ENCODE measurements around the gene SPNS2. TPM values are rescaled to one million over a fixed set of nuclear protein-coding genes. Genes with fewer than 3 reads are reported as not detected.

The SPNS2 gene
- total RNA-seq, 2 donors from 2014 or later = 9.1 to 23.9 TPM

DNA sequence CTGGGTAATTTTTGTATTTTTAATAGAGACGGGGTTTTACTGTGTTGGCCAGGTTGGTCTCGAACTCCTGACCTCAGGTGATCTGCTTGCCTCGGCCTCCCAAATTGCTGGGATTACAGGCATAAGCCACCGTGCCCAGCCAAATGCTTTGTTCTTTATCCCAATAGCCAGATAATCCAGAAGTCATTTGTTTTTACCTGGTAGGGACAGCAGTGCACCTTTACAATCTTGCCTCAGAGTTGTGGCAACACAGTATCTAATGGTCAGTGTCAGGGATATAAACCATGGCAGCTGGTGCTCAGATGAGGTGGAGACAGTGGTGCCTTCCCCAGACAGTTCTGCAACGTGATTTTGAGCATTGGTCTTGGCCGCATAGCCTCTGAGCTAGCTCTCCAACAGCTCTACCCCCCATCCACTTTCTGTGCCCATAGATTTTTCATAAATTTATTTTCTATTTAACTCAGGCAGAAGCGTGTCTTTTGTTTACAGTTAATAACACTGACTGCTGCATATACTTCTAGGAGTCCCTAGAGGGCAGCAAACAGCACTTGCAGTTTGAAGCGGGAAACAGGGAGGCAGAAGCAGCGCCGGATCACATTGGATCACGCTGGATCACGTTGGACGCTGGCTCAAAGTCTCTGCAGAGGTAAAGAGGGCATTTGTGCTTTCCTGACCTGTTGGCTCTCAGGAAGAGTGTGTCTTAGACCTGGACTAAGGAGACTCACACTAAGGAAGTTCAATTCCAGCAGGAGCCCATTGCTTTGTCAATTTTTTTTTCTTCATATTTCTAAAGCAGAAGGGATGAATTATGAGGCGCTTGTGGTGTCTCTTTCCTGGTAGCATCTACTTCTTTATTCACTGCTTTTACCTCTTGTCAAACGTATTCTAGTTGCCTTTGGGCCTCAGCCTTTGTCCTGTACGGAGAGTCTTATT lies 66.8 kb downstream of the SPNS2 start:
- DNase-seq (ENCODE audit: low spot score) = no peak
- H3K4me3 ChIP-seq = no peak overlapping the region

DNA sequence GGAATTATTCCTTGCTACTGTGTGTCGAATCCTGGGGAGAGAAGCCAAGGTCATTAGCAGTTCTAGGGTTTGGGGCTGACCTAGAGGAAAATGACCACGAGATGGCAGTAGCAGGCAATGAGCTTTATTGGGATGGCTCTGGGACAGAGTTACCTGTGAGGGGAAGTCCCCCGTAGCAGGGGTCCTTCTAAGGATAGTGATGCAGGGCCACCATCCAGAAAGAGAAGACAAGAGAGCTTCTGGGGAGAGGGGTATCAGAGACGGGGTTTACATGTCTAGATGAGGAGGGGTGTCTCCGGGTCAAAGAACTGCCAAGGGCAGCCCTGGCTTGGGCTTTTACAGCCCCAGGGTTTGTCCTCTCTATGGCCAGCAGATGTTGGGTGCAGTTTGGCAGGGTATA lies 68.1 kb downstream of the SPNS2 start:
- Histone ChIP-seq H3K27ac (no peak overlapping the region), H3K9me3 (no peaks in the 10 kb centered on the region), H3K4me1 (ENCODE audit: control insufficient read depth in 1 of 2, low read depth in 2 of 2) (peaks cover 0 to 25% of the 10 kb centered on the region in 2 donors), H3K27me3 (replicated peaks; ENCODE audit: insufficient read depth) (no peaks in the 10 kb centered on the region), H3K36me3 (no peaks in the 10 kb centered on the region), H3K4me3 (no peak overlapping the region)
- DNase-seq (ENCODE audit: low spot score) = no peak
- no peak for ATAC-seq (ENCODE audit: insufficient number of reproducible peaks, low FRiP score, low read depth)
- TF ChIP-seq, protein P1, sequence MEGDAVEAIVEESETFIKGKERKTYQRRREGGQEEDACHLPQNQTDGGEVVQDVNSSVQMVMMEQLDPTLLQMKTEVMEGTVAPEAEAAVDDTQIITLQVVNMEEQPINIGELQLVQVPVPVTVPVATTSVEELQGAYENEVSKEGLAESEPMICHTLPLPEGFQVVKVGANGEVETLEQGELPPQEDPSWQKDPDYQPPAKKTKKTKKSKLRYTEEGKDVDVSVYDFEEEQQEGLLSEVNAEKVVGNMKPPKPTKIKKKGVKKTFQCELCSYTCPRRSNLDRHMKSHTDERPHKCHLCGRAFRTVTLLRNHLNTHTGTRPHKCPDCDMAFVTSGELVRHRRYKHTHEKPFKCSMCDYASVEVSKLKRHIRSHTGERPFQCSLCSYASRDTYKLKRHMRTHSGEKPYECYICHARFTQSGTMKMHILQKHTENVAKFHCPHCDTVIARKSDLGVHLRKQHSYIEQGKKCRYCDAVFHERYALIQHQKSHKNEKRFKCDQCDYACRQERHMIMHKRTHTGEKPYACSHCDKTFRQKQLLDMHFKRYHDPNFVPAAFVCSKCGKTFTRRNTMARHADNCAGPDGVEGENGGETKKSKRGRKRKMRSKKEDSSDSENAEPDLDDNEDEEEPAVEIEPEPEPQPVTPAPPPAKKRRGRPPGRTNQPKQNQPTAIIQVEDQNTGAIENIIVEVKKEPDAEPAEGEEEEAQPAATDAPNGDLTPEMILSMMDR (IDR thresholded peaks at IDR 0.05) = peak; percentile 54

More for the DNA sequence above, 66.8 kb downstream of the SPNS2 start:
- ATAC-seq (ENCODE audit: insufficient number of reproducible peaks, low FRiP score, low read depth) = no peak
- TF ChIP-seq, protein P1 (IDR thresholded peaks at IDR 0.05) = peak; percentile 67
- Histone ChIP-seq H3K27ac (no peak overlapping the region), H3K9me3 (no peaks in the 10 kb centered on the region), H3K4me1 (ENCODE audit: control insufficient read depth in 1 of 2, low read depth in 2 of 2) (peaks cover 0 to 38% of the 10 kb centered on the region in 2 donors), H3K36me3 (no peaks in the 10 kb centered on the region), H3K27me3 (replicated peaks; ENCODE audit: insufficient read depth) (no peaks in the 10 kb centered on the region)

DNA sequence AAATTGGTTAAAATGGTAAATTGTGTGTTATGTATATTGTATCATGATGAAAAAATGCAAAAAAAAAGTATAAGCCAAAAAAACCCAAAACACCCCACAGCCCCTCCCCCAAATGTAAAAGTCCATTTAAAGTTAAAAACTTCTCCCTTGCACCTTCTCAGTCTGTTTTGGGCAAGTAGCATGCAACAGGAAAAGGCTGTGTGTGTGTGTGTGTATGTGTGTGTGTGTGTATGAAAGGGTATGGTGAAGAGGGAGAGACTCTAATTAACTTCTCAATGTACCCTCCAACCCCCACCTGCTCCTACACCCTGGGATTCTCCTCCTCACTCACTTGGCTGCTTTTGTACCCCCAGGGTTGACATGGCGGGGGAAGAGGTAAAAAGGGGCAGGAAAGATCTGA lies 70.9 kb downstream of the SPNS2 start:
- Histone ChIP-seq H3K4me1 (ENCODE audit: control insufficient read depth in 1 of 2, low read depth in 2 of 2) (peaks cover 0 to 8% of the 10 kb centered on the region in 2 donors), H3K27me3 (replicated peaks; ENCODE audit: insufficient read depth) (no peaks in the 10 kb centered on the region), H3K4me3 (no peak overlapping the region), H3K27ac (no peak overlapping the region), H3K9me3 (no peaks in the 10 kb centered on the region), H3K36me3 (no peaks in the 10 kb centered on the region)
- no peak for ATAC-seq (ENCODE audit: insufficient number of reproducible peaks, low FRiP score, low read depth)
- DNase-seq (ENCODE audit: low spot score) = no peak
- TF ChIP-seq, protein P1 (IDR thresholded peaks at IDR 0.05) = no peak

DNA sequence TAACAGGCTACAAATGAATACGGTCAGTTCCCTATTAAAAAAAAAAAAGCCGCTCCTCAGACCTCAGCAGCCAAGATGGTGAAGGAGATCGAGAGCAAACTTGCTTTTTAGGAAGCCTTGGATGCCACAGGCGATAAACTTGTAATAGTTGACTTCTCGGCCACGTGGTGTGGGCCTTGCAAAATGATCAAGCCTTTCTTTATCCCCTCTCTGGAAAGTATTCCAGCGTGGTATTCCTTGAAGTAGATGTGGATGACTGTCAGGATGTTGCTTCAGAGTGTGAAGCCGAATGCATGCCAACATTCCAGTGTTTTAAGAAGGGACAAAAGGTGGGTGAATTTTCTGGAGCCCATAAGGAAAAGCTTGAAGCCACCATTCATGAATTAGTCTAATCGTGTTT lies 73.5 kb downstream of the SPNS2 start:
- no peaks in the 10 kb centered on the region for H3K4me1 ChIP-seq (ENCODE audit: control insufficient read depth in 1 of 2, low read depth in 2 of 2)
- H3K27me3 ChIP-seq (replicated peaks; ENCODE audit: insufficient read depth) = no peaks in the 10 kb centered on the region
- DNase-seq (ENCODE audit: low spot score) (no peak), ATAC-seq (ENCODE audit: insufficient number of reproducible peaks, low FRiP score, low read depth) (no peak)
- TF ChIP-seq, protein P1 (IDR thresholded peaks at IDR 0.05) = no peak
- no peak overlapping the region for H3K27ac ChIP-seq
- no peaks in the 10 kb centered on the region for H3K36me3 ChIP-seq
- H3K9me3 ChIP-seq = no peaks in the 10 kb centered on the region
- no peak overlapping the region for H3K4me3 ChIP-seq

DNA sequence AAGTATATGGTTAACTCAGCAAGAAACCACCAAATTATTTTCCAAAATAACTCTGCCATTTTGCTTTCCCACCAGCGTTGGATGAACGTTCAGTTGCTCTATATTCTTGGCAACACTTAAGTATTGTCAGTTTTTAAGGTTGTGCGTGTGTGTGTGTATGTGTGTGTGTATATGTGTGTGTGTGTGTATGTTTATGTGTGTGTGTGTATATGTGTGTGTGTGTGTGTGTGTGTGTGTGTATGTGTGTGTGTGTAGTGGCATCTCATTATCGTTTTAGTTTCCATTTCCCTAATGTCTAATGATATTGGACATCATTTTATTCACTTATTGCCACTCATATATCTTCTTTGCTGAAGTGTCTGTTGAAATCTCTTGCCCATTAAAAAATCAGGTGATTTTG lies 74.4 kb downstream of the SPNS2 start:
- no peaks in the 10 kb centered on the region for H3K9me3 ChIP-seq
- TF ChIP-seq, protein P1 (IDR thresholded peaks at IDR 0.05) = no peak
- H3K4me1 ChIP-seq (ENCODE audit: control insufficient read depth in 1 of 2, low read depth in 2 of 2) = no peaks in the 10 kb centered on the region
- DNase-seq (ENCODE audit: low spot score) (no peak), ATAC-seq (ENCODE audit: insufficient number of reproducible peaks, low FRiP score, low read depth) (no peak)
- no peak overlapping the region for H3K4me3 ChIP-seq
- H3K36me3 ChIP-seq = no peaks in the 10 kb centered on the region
- H3K27me3 ChIP-seq (replicated peaks; ENCODE audit: insufficient read depth) = no peaks in the 10 kb centered on the region
- no peak overlapping the region for H3K27ac ChIP-seq

Measured in thoracic aorta (tissue), 2 donors.